Measurements from ENCODE around the gene MYO1H.

DNA sequence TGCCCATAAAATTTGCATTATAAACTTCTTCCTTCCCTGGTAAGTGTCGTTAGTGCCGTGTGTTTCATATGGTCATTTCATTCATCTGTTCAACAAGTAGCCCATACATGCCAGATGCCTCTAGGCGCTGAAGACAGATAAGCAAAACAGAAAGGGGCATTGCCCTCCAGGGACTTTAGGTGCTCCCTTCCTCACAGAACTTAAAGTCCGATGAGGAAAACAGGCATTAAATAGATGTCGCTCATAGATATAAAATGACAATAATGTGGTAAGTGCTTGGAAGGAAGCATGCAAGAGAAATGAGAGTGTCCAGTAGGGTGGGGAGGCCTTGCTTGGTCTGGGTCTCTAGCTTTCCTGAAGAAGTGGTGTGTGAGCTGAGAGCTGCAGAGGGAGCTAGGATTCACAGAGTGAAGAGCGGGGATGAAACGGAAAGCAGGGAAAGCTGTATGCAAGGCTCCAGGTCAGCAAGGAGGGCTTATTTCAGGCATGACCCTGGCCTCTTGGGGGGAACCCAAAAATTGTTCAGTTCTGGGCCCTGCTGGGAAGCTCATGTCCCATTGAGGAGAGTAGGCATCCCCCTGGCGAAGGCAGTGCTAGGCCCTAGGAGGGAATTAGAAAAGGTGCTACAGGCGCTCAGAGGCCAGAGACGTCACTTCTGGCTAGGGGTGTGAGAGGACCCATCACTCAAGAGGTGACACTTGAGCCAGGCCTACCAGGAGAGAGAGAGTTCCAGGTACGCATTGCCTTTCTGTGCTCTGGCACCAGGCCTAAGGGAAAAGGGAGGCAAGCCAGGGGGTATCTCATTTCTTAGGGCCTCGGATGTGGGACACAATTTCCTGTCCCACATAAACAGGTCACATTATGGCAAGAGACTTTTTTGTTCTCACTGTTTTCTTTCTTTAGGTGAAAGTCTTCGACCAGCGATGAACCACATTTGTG, 141.6 kb downstream of the MYO1H start:
- TF ChIP-seq, protein P1, sequence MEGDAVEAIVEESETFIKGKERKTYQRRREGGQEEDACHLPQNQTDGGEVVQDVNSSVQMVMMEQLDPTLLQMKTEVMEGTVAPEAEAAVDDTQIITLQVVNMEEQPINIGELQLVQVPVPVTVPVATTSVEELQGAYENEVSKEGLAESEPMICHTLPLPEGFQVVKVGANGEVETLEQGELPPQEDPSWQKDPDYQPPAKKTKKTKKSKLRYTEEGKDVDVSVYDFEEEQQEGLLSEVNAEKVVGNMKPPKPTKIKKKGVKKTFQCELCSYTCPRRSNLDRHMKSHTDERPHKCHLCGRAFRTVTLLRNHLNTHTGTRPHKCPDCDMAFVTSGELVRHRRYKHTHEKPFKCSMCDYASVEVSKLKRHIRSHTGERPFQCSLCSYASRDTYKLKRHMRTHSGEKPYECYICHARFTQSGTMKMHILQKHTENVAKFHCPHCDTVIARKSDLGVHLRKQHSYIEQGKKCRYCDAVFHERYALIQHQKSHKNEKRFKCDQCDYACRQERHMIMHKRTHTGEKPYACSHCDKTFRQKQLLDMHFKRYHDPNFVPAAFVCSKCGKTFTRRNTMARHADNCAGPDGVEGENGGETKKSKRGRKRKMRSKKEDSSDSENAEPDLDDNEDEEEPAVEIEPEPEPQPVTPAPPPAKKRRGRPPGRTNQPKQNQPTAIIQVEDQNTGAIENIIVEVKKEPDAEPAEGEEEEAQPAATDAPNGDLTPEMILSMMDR (IDR thresholded peaks at IDR 0.05; ENCODE audit: insufficient read depth, low read length): no peak
- TF ChIP-seq POLR2AphosphoS5 (IDR thresholded peaks at IDR 0.05; ENCODE audit: low read depth): no peak
- TF ChIP-seq GABPA (IDR thresholded peaks at IDR 0.05; ENCODE audit: low read depth): no peak
- TF ChIP-seq, protein P2, sequence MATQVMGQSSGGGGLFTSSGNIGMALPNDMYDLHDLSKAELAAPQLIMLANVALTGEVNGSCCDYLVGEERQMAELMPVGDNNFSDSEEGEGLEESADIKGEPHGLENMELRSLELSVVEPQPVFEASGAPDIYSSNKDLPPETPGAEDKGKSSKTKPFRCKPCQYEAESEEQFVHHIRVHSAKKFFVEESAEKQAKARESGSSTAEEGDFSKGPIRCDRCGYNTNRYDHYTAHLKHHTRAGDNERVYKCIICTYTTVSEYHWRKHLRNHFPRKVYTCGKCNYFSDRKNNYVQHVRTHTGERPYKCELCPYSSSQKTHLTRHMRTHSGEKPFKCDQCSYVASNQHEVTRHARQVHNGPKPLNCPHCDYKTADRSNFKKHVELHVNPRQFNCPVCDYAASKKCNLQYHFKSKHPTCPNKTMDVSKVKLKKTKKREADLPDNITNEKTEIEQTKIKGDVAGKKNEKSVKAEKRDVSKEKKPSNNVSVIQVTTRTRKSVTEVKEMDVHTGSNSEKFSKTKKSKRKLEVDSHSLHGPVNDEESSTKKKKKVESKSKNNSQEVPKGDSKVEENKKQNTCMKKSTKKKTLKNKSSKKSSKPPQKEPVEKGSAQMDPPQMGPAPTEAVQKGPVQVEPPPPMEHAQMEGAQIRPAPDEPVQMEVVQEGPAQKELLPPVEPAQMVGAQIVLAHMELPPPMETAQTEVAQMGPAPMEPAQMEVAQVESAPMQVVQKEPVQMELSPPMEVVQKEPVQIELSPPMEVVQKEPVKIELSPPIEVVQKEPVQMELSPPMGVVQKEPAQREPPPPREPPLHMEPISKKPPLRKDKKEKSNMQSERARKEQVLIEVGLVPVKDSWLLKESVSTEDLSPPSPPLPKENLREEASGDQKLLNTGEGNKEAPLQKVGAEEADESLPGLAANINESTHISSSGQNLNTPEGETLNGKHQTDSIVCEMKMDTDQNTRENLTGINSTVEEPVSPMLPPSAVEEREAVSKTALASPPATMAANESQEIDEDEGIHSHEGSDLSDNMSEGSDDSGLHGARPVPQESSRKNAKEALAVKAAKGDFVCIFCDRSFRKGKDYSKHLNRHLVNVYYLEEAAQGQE (IDR thresholded peaks at IDR 0.05; ENCODE audit: insufficient replicate concordance, low read depth): no peak
- no peak for TF ChIP-seq SPI1 (IDR thresholded peaks at IDR 0.05; ENCODE audit: borderline replicate concordance, low read depth)
